ENCODE measurements around the gene RECQL5.

The RECQL5 gene

DNA sequence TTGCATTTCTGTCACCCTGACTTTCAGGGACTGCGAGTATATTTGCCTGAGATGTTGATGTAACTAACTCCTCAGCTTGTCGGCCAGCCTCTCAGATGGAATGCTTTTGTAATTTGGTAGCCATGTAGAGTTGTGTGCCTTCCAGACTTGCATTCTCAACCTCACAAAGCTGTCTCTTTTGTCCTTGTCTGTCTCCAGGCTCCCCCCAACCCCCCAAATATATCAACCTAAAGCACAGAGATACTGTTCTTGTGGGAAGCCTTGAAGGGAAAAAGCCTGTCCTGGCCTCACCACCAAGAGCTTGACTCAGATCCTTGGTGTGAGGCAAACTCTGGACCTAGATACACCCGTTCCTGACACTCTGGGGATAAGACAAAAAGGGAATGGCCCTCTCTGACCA lies 18.5 kb upstream of the RECQL5 start:
- DNase-seq = no peak

GRCh38 chr17:75684924-75685323 lies 18.0 kb upstream of the RECQL5 start:
- DNase-seq = no peak

DNA sequence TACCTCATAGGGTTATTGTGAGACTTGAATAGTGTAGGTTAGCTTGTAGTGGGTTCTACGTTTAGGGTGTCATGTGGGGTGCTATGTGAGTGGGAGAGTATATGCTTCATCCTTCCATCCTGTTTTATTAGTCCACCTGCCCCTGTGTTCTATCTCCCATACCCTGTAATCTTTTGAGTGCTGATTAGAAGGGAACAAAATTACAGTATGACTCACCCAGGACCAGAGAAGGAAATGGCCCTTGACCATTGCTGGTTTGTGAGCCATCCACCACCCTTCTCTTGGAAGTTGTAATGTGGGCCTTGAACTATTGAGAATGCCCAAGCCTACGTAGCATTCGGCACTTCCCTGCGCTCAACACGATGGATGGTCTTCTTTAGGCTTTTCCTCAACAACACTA lies 17.3 kb upstream of the RECQL5 start:
- no peak for DNase-seq

DNA sequence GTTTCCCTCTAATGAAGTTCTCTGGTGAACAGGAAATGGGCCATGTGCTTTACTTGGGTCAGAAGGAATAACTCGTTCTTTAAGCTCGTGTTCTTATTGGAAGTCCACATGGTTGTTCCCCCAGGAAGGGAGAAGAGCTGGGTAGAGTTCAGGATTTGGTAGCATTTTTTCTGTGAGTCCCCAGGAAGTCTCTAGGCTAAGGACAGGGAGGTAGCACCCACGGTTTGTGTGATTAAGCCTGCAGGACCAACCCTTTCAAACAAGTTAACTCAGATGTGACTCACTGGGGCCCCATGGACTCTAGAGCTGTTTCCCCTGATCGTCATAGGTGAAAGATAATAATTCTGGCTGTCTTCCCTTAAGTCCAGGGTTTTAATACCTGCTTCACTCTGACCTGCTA lies 16.6 kb upstream of the RECQL5 start:
- no peak for DNase-seq

GRCh38 chr17:75681289-75681688 lies 14.3 kb upstream of the RECQL5 start:
- no peak for DNase-seq

GRCh38 chr17:75680431-75680830 lies 13.5 kb upstream of the RECQL5 start:
- no peak for DNase-seq

DNA sequence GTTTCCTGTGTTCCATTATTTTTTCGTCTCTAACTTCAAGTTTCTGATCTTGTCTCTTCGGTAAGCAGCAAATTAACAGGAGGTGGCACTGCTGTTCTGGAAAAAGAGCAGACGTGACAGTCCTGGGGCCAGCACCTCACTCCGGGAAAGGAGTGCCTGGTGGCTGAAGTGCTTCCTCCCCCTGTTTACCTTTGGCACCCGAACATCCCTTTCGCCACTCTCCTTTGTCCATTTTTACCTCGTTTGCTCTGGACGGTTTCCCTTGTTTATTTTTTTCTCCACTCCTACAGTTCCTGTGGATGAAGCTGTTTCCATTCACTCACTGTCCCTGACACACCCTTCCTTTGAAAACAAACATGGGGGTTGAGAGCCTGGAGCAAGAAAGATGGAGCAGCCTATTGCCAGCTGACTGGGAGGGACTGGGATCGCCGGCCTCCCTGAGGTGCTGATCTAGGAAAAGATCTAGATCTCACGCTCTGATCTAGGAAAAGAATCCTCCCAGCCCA lies 12.8 kb upstream of the RECQL5 start:
- no peak for DNase-seq

DNA sequence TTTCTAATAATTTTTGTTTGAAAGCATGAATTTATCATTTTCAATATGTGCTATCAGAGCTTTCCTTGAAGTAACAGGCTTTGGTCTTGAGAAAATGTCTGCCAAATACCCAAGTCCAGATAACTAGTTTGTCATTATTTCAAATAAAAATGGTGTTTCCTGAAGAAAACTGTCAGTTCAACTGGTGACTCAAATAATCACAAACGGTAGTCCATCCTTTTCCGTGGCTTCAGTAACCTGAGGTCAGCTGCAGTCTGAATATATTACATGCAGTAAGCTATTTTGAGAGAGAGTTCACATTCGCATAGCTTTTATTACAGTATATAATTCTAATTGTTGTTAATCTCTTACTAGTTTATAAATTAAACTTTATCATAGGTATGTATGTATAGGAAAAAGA lies 9.5 kb upstream of the RECQL5 start:
- DNase-seq = no peak

DNA sequence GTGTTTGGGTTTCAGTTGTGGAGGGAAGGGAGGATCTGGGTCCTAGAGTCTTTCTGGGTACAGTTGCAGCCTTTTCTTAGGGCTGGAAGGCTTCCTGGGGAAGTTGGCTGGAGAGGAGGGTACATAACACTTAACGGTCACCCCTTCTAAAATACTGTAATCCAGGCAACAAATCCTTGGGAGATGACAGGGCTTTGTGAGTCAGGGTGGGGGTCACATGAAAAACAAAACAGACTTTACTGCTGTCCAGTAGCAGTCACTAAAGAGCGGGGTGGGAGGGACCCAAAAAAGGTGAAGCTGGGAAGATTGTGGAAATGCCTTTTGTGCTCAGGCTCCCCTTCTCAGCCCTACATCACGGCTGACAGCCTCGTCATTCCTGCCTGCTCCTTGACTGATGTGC lies 6.5 kb upstream of the RECQL5 start:
- DNase-seq = no peak

- DNase-seq = no peak
Measured at GRCh38 chr17:75672011-75672410, 5.1 kb upstream of the RECQL5 start.

DNA sequence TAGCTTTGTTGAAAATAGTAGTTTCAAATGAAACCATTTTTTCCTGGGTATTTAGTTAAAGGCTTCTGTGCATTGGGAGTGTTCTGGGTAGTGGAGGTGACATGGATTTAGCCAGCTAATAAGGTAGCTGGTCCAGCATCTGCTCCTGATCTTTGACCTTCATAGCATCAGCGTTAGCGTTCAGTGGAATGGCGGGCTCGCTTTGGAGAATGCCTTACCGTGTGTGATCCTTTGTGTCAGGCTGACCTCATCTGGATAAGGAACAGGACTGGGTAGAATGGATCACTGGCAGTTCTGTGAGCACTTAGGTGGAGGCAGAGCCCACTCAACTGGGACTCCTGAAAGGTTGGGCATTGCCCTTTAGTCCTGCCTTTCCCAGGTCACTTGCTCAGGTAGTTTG lies 3.9 kb upstream of the RECQL5 start:
- DNase-seq = no peak

GRCh38 chr17:75668489-75668888 lies 1.5 kb upstream of the RECQL5 start:
- DNase-seq = no peak

DNA sequence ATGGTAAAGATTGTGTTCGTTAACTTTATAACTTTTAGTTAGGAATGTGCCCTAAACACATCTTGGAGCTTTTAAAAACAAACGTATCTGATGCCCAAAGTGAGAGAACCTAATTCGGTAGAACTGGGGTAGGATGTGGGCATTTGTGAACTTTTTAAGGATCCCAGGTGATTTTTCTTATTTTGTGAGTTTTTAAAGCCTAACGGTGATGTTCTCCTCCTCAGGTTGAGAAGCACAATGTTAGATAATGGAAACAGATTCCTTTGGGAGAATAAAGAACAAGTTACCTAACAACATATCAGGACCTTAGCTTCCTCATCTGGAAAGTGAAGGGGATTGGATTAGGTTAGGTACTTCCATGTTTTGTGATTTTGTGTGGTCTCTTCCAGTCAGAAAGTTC lies 871 bp upstream of the RECQL5 start:
- DNase-seq = no peak

DNA sequence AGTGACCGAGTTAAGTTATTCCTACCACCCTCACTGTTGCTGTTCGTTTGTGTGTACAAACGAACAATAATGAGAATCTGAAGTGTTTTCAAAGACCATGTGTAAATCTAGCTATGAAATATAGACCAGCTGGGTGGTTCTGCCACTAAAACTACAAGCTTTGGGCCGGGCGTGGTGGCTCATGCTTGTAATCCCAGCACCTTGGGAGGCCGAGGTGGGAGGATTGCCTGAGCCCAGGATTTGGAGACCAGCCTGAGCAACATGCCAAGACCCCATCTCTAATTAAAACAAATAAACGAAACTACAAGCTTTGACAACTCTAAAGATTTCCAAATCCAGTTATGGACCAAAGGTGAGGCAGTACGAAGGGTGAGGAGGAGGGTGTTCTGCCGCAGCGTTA lies 973 bp downstream of the RECQL5 start:
- DNase-seq = no peak

GRCh38 chr17:75664099-75664549 lies 2.8 kb downstream of the RECQL5 start:
- no peak for DNase-seq

GRCh38 chr17:75662511-75662910 lies 4.4 kb downstream of the RECQL5 start:
- DNase-seq = no peak

- no peak for DNase-seq
Measured at GRCh38 chr17:75661531-75661930, 5.4 kb downstream of the RECQL5 start.

DNA sequence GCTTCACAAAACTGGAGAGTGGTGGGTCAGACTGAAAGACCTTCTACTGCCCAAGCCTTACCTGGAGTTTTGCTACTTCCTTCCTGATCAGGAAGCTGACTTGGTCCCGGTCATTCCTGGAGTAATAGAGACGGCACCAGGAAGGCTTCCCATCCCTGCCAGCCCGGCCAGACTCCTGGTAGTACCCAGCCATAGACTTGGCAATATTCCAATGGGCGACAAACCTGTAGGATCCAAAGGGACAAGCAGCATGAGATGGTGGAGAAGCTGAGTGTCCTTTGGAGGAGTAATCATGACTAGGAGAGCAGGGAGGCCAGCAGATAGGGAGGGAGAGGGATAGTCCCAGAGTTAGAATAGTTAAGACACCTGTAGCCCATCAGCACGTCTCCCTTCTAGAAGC lies 8.7 kb downstream of the RECQL5 start:
- DNase-seq = no peak

DNA sequence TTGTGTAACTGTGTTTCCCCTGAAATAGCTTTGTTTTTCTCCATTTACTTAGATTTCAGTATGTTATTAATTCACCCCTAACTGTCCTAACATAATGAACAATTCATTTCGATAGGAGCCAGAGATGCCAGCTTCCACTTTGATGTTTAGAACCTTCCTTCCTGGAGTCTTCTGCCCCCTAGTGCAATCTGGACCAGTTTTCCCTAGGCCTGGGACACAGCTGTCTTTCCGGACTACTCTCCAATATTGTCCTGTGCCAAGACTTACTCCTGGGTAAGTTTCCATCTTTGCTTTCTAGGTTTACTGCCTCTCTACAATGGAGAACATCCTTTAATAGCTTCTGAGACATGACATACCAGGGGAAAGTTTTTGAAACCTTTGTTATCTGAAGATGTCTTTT lies 12.8 kb downstream of the RECQL5 start:
- DNase-seq = no peak

DNA sequence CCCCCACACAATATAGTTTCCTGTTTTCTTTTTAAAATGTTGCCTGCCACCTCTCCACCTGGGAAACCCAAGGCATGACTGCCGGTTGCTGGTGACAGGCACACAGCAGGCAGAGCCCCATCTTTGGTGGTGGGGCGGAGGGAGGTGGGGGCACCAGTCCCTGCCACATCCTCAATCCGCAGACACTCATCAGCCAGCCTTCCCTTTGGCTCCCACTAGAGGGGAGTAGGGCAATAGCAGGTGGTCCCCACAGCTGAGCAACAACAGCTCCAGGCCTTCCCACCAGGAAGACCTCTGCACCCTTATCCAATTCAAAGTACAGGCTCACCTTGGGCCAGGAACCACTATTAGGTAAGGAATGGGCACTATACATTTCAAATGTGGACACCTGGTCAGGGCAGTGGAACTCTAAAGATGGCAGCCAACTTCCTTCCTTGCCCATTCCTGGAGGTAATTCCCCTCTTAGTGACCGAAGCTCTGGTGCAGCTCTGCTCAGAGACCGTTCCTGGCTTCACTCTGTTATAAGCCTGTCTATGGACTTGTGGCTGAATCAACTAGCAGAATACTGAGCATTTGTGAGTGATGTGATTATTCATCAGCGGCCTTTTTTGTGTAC lies 13.9 kb downstream of the RECQL5 start:
- DNase-seq = no peak

DNA sequence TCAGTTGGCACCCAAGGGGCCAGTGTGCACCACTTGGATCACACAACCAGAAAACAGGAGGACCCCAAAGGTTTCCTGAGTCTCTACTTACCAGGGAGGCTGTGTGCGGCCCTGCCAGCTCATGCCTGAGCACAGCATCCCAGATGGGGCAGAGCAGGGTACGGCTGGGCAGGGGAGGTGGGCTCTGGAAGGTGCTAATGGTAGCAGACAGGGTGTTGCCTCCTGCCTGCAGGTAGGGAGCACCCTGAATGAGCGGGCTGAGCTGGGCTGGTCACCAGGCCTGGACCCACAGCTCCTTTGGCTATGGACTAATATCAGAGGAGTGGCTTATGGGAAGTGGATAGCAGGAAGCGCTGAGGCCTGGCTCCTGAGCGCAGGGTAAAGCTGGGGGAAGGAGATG lies 14.6 kb downstream of the RECQL5 start:
- DNase-seq = no peak

DNA sequence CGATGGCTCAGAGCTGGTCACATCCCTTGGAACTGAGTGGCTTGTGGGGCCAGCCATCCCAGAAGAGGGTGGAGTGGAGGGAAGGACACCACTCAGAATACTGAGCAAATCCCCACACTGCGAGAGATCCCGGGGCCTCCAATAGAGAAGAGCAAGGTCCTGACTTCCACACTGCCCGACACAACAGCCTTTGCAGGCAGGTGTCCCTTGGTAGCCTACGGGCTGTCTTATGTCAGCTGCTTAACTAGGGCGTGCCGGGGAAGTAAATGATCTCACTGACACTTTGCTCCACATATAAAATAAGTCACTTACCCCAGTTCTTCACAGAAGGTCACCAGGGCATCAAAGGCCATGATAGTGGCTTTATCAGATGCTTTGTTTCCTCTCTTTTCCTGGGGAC lies 16.1 kb downstream of the RECQL5 start:
- DNase-seq = no peak

GRCh38 chr17:75649687-75650086 lies 17.3 kb downstream of the RECQL5 start:
- DNase-seq = no peak

GRCh38 chr17:75647921-75648320 lies 19.0 kb downstream of the RECQL5 start:
- DNase-seq = no peak

GRCh38 chr17:75647061-75647460 lies 19.9 kb downstream of the RECQL5 start:
- DNase-seq = no peak

- no peak for DNase-seq
Measured at GRCh38 chr17:75646638-75646992, 20.3 kb downstream of the RECQL5 start.

All from NCI-H2107 (cell line).